Stimulated activated CD8-positive, alpha-beta memory T cell treated with anti-CD3 and anti-CD28 coated beads, Interleukin-12 subunit alpha, Interleukin-12 subunit beta, amount 100 ng/mL, for 24 hours (primary cell): Measurements from ENCODE around the gene PALLD.
"Not testable (repeated sequence)": the region's sequence is repeated elsewhere in the genome, so short reads cannot be mapped to it uniquely, and the experiment has no call there.

Experiments
- DNase-seq: peaks from one replicate; pipeline ENCODE4 v3.0.0-alpha.2; 2020; ENCODE audit errors: extremely low read depth

The PALLD gene

GRCh38 chr4:168796362-168797106 lies 299.7 kb downstream of the PALLD start:
- DNase-seq: no peak

DNA sequence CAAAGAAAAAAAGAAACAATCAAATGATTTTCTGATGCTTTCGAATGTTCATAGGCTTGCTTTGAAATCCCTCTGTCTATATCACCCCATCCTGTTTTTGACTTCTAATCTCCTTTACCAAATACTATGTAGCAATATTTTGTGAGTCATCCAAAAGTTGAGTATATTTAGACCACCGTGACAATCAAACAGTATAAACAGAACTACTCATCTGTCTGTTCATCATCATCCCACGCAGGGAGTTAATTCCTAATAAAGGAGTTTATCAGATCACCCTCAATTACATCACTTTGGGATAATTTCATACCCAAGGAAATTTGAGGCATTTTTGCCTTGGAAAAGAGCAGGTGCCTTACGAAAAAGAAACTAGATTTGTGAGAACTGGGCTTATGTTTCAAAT lies 300.3 kb downstream of the PALLD start:
- no peak for DNase-seq

GRCh38 chr4:168797738-168798375 lies 301.0 kb downstream of the PALLD start:
- no peak for DNase-seq

- DNase-seq: no peak
Observed at GRCh38 chr4:168800926-168801325, 304.1 kb downstream of the PALLD start.

DNA sequence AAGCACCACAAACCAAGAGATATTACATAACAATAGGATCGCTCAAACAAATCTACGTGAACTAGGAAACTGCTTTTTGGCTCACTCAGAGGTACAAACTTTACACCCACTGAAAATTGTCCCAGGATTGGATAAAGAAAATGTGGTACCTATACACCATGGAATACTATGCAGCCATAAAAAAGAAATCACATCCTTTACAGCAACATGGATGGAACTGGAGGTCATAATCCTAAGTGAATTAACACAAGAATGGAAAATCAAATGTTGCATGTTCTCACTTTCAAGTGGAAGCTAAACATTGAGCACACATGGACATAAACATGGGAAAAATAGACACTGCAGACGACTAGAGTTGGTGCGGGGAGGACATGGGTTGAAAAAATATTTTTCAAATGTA lies 305.4 kb downstream of the PALLD start:
- DNase-seq: no peak

GRCh38 chr4:168803052-168803451 lies 306.2 kb downstream of the PALLD start:
- not testable (repeated sequence) for DNase-seq

DNA sequence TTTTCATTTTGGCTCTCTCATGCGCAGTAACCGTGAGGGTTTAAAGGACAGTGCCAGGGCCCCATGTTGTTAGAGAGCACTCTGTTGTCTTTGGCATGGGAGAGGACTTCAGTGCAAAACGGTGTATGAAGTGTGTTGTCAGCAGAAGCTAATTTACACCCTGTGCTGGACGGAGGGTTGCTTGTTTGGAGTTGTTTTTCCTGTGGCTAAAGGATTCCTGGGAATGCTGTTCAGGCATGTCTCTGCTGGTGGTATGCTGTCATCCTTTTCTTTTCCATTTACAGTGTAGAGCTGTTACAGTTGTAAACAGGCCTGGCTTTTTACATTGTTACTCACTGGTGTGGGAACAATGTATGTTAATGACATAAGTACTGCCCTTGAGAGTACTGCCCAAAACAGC lies 306.9 kb downstream of the PALLD start:
- DNase-seq: no peak

DNA sequence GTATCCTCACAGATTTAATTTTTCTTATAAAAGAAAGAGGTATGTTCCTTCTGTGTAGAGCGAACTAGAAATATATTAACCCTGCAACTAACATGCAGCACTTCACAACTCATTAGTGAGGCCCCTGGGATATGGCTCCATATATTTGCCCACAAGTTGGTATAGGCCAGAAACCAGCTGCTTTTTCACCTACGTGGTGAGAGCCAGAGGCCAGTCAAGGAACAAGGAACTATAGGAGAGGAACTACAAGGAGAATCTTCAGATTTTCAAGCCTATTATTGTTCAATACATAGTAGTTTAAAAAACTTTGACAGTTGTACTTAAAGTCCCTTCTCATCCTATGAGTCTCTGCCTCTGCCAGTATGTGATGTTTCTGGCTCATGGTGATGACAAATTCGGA lies 307.3 kb downstream of the PALLD start:
- DNase-seq: no peak

DNA sequence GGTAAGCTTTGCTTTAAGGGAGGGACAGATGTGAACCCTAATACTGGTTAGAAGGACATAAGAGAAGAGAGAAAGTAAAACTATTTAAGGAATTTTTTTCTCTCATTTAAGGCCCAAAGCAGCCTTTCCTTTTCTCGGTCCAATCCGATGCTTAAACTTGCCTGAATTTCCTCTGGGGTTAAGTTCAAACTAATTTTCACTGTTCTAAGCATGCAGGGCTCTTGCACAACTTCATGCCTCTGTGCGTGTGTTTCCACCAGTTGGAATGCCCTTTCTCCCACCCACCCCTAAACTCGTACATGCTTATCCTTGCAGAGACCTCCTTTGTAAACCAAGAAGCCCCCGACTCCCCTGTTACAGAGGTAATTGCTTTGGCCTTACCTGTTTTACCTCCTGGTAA lies 308.5 kb downstream of the PALLD start:
- DNase-seq: no peak

DNA sequence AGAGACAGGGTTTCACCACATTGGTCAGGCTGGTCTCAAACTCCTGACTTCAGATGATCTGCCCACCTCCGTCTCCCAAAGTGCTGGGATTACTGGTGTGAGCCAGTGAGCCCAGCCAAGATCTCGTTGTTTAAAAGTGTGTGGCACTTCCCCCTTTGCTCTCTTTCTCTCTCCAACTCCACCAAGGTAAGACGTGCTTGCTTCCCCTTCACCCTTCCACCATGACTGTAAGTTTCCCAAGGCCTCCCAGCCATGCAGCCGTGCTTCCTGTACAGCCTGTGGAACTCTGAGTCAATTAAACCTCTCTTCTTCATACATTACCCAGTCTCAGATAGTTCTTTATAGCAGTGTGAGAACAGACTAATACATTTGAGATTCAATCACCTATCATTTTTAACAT lies 309.4 kb downstream of the PALLD start:
- not testable (repeated sequence) for DNase-seq

- no peak for DNase-seq
Observed at GRCh38 chr4:168811207-168811606, 314.4 kb downstream of the PALLD start.

- DNase-seq: no peak
Observed at GRCh38 chr4:168811786-168812651, 315.2 kb downstream of the PALLD start.

DNA sequence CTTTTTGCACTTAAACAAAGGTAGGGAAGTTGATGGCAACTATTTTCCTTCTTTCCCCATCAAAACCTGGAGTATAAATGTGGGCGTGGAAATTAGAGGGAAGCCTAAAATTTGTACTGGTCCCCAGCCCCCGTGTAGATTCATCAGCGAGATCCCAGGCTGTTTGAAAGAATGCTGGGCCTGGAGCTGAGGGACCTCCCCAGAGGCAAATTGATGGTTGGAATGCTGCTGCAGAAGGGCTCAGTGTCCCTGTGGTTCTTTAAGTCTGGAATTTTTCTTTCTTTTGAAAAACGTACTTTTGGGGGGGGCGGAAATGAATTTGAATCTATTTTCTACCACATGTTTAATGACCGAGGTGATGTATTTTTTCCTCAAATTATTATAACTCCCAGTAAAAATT lies 316.0 kb downstream of the PALLD start:
- no peak for DNase-seq

GRCh38 chr4:168813890-168814289 lies 317.0 kb downstream of the PALLD start:
- no peak for DNase-seq

- no peak for DNase-seq
Observed at GRCh38 chr4:168815379-168816345, 318.8 kb downstream of the PALLD start.

GRCh38 chr4:168817370-168817769 lies 320.5 kb downstream of the PALLD start:
- DNase-seq: no peak

GRCh38 chr4:168822481-168822880 lies 325.6 kb downstream of the PALLD start:
- no peak for DNase-seq

DNA sequence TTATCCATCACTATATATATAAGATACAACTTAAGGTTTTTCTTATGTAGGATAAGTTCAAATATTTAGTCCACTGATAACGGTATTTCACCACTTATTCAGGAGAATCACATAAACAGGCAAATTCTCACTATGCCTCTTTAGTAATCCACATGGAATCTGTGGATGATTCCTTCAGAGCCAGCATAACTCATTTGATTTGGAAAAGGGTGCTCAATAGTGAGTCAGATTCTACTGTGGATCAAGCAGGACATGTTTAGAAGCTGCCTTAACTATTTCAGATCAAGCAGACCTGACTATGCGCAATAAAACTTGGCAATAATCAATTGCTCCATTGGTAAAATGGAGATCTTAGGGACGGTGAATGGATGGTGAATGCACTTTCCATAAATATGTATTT lies 329.1 kb downstream of the PALLD start:
- no peak for DNase-seq

- DNase-seq: no peak
Observed at GRCh38 chr4:168826620-168827019, 329.8 kb downstream of the PALLD start.

DNA sequence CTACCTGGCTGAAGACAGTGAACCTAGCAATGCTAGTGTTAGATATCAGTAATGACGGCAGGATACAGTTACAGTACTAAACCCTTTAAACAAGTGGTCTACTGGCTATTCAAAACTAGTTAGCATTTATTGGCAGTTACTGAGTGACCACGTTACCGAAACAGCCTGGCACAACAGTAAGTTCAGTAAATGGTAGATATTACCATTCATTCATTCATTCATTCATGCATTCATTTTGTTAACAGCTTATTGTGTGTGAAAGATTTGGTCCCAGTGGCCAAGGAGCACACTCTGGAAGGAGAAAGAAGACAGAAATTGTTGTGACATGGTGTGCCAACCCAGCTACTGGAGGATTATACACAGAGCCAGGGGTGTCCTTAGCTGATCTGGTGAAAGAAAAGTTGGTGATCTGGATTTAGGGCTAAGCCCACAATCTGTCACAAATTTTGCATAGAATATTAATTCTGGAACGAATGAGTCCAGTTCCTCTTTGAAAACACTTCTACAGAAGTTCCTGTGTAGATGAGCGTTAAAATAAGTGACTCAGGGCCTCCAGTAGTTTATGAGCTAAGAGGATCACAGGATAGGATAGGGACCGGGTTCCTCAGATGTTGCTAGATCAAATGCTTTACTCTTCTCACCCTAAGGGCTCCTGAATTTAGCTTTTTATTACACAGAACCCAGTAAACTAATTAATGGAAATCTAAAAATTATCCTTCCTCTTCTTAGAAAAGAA lies 334.1 kb downstream of the PALLD start:
- DNase-seq: no peak

- DNase-seq: no peak
Observed at GRCh38 chr4:168831585-168831918, 334.7 kb downstream of the PALLD start.
